ENCODE data around the gene EXOC8. TPM values are rescaled to one million over a fixed set of nuclear protein-coding genes. Genes with fewer than 3 reads are reported as not detected.

EXOC8 gene
- total RNA-seq, 2 experiments from 2014 or later: 14.8 to 17.4 TPM

- intact Hi-C loops (cut with micrococcal nuclease; ENCODE audit: unreplicated experiment): no loop called here
- no peak overlapping the region for H2AFZ ChIP-seq (ENCODE audit: low read length)
- H3K27ac ChIP-seq (ENCODE audit: low read depth, low read length, poor library complexity, severe bottlenecking): no peak overlapping the region
- CTCF ChIA-PET (ENCODE audit: unreplicated experiment): no interaction called here
- POLR2A ChIA-PET: interaction anchor here (0.5 to 1.4 kb wide), 2 partner anchors 14 to 1829 kb away, joined by 4 to 5 read pairs; no protein-coding TSS in a partner anchor
- TF ChIP-seq CTCF (conservative IDR thresholded peaks at IDR 0.05; ENCODE audit: low read length) (no peak), EZH2phosphoT487 (IDR thresholded peaks at IDR 0.05; ENCODE audit: borderline replicate concordance, low read depth, low read length) (no peak)
- H3K4me3 ChIP-seq (ENCODE audit: low read depth, low read length, poor library complexity, severe bottlenecking): no peak overlapping the region
- H3K4me2 ChIP-seq (ENCODE audit: low read length): no peak overlapping the region
- peaks cover 9% of the 10 kb centered on the region; the same call in 1 of the 2 replicates for H3K79me2 ChIP-seq (ENCODE audit: insufficient read depth, low read depth, low read length)
- no TSS peak for BruUV-seq (replicated peaks)
- H3K9me2 ChIP-seq (ENCODE audit: insufficient read depth, low read length): no peaks in the 10 kb centered on the region
- H3K36me3 ChIP-seq (ENCODE audit: insufficient read depth, low read length): no peaks in the 10 kb centered on the region; the same call in 1 of the 2 replicates
- H3K9me3 ChIP-seq (ENCODE audit: low read length): no peaks in the 10 kb centered on the region
- H4K20me1 ChIP-seq (ENCODE audit: insufficient read depth, low read length): no peaks in the 10 kb centered on the region
- DNase-seq (ENCODE audit: low spot score): no peak
- no peaks in the 10 kb centered on the region for H3K4me1 ChIP-seq (ENCODE audit: insufficient read depth, low read length, poor library complexity, severe bottlenecking)
Measured at GRCh38 chr1:231376875-231377549, 39.4 kb upstream of the EXOC8 start.

- no TSS peak for BruUV-seq (replicated peaks)
- H3K27ac ChIP-seq (ENCODE audit: low read depth, low read length, poor library complexity, severe bottlenecking): no peak overlapping the region
- peaks cover under 1% of the 10 kb centered on the region; the same call in 1 of the 2 replicates for H3K79me2 ChIP-seq (ENCODE audit: insufficient read depth, low read depth, low read length)
- no peak overlapping the region for H3K4me3 ChIP-seq (ENCODE audit: low read depth, low read length, poor library complexity, severe bottlenecking)
- H3K9me2 ChIP-seq (ENCODE audit: insufficient read depth, low read length): no peaks in the 10 kb centered on the region
- no peaks in the 10 kb centered on the region; the same call in 1 of the 2 replicates for H3K36me3 ChIP-seq (ENCODE audit: insufficient read depth, low read length)
- TF ChIP-seq EZH2phosphoT487 (IDR thresholded peaks at IDR 0.05; ENCODE audit: borderline replicate concordance, low read depth, low read length) (no peak), CTCF (conservative IDR thresholded peaks at IDR 0.05; ENCODE audit: low read length) (no peak)
- no peak for DNase-seq (ENCODE audit: low spot score)
- H4K20me1 ChIP-seq (ENCODE audit: insufficient read depth, low read length): no peaks in the 10 kb centered on the region
- H3K4me2 ChIP-seq (ENCODE audit: low read length): no peak overlapping the region
- no peaks in the 10 kb centered on the region for H3K9me3 ChIP-seq (ENCODE audit: low read length)
- no peak overlapping the region for H2AFZ ChIP-seq (ENCODE audit: low read length)
- POLR2A ChIA-PET: interaction anchor here (1.4 kb wide), 1 partner anchor 13 kb away, joined by 4 read pairs; no protein-coding TSS in a partner anchor
- intact Hi-C loops (cut with micrococcal nuclease; ENCODE audit: unreplicated experiment): no loop called here
- H3K4me1 ChIP-seq (ENCODE audit: insufficient read depth, low read length, poor library complexity, severe bottlenecking): no peaks in the 10 kb centered on the region
- CTCF ChIA-PET (ENCODE audit: unreplicated experiment): no interaction called here
Measured at GRCh38 chr1:231376101-231376500, 38.4 kb upstream of the EXOC8 start.

GRCh38 chr1:231374394-231374793 is 36.7 kb upstream of the EXOC8 start:
- no peaks in the 10 kb centered on the region for H3K9me3 ChIP-seq (ENCODE audit: low read length)
- CTCF ChIA-PET (ENCODE audit: unreplicated experiment): no interaction called here
- H3K27ac ChIP-seq (ENCODE audit: low read depth, low read length, poor library complexity, severe bottlenecking): no peak overlapping the region
- no peaks in the 10 kb centered on the region; the same call in 1 of the 2 replicates for H3K79me2 ChIP-seq (ENCODE audit: insufficient read depth, low read depth, low read length)
- no peak overlapping the region for H3K4me3 ChIP-seq (ENCODE audit: low read depth, low read length, poor library complexity, severe bottlenecking)
- H3K36me3 ChIP-seq (ENCODE audit: insufficient read depth, low read length): no peaks in the 10 kb centered on the region; the same call in 1 of the 2 replicates
- no peak for DNase-seq (ENCODE audit: low spot score)
- H3K4me1 ChIP-seq (ENCODE audit: insufficient read depth, low read length, poor library complexity, severe bottlenecking): no peaks in the 10 kb centered on the region
- POLR2A ChIA-PET: interaction anchor here (0.7 to 1.5 kb wide), 4 partner anchors 12 to 298 kb away, joined by 3 to 5 read pairs (median 3); no protein-coding TSS in a partner anchor
- intact Hi-C loops (cut with micrococcal nuclease; ENCODE audit: unreplicated experiment): no loop called here
- no peaks in the 10 kb centered on the region for H4K20me1 ChIP-seq (ENCODE audit: insufficient read depth, low read length)
- no TSS peak for BruUV-seq (replicated peaks)
- no peak overlapping the region for H3K4me2 ChIP-seq (ENCODE audit: low read length)
- H3K9me2 ChIP-seq (ENCODE audit: insufficient read depth, low read length): no peaks in the 10 kb centered on the region
- no peak for TF ChIP-seq CTCF (conservative IDR thresholded peaks at IDR 0.05; ENCODE audit: low read length)
- TF ChIP-seq EZH2phosphoT487 (IDR thresholded peaks at IDR 0.05; ENCODE audit: borderline replicate concordance, low read depth, low read length): no peak
- H2AFZ ChIP-seq (ENCODE audit: low read length): no peak overlapping the region
